Sigmoid colon (tissue), 7 donors: ENCODE data around the gene PLXNA4. TPM values are rescaled to one million over a fixed set of nuclear protein-coding genes. Genes with fewer than 3 reads are reported as not detected.

ENCODE experiments used
- DNase-seq: peaks from one replicate; pipeline ENCODE4 v3.0.0-alpha.2; 2019
- H3K27ac ChIP-seq, 4 donors: fragments of 200-600 bp; sonication (generic); one replicate each; pipeline ENCODE4 v1.5.1; 2016 to 2019; ENCODE audit warnings: mild to moderate bottlenecking in 1 of 4
- H3K27me3 ChIP-seq, 3 donors: fragments of 200-600 bp; sonication (generic); one replicate each; pipeline ENCODE4 v1.5.1; 2019; ENCODE audit warnings: mild to moderate bottlenecking in 1 of 3
- H3K36me3 ChIP-seq, 4 donors: fragments of 200-600 bp; sonication (generic); one replicate each; pipeline ENCODE4 v1.5.1; 2016 to 2019
- H3K4me1 ChIP-seq, 4 donors: fragments of 200-600 bp; sonication (generic); one replicate each; pipeline ENCODE4 v1.5.1; 2017 to 2019
- H3K4me3 ChIP-seq, 4 donors: fragments of 200-600 bp; sonication (generic); one replicate each; pipeline ENCODE4 v1.5.1; 2017 to 2019; ENCODE audit warnings: mild to moderate bottlenecking in 2 of 4, moderate library complexity in 1 of 4
- H3K9me3 ChIP-seq, 4 donors: fragments of 200-600 bp in 3 of 4; sonication (generic) in 3 of 4; one replicate each; pipeline versions ENCODE4 v1.5.1 to v1.6.1; 2013 to 2019
- EP300 ChIP-seq, 4 donors: sonication (generic); formaldehyde crosslinking; IDR thresholded peaks; one replicate each; pipeline ENCODE4 v1.6.1; 2017; ENCODE audit warnings: antibody characterized with exemption in 4 of 4
- POLR2A ChIP-seq, 2 donors: fragments of 450-650 bp; IDR thresholded peaks; one replicate each; pipeline ENCODE4 v1.6.1; 2016; ENCODE audit warnings: antibody characterized with exemption in 2 of 2, mild to moderate bottlenecking in 2 of 2, moderate library complexity in 2 of 2
- POLR2AphosphoS5 ChIP-seq, 4 donors: sonication (generic); formaldehyde crosslinking; IDR thresholded peaks; one replicate each; pipeline ENCODE4 v1.6.1; 2017; ENCODE audit warnings: antibody characterized with exemption in 4 of 4
- WGBS, 2 donors: extraction: QIAGEN DNeasy Blood & Tissue Kit; methylation state at CpG; one replicate each; pipeline ENCODE4 v1.1.7; 2013; 5-methylcytosine and 5-hydroxymethylcytosine counted together
- intact Hi-C: fragments of 100-400 bp; cut with DNase I; formaldehyde crosslinking; loops from one replicate; pipeline ENCODE4 v1.15.1; 2023
- polyA plus RNA-seq, 3 donors: library from polyadenylated mRNA; stranded (reverse); fragments of 200-250 nt; gene quantifications; one replicate each; pipeline ENCODE4 v1.2.3, GENCODE V29; 2013
- total RNA-seq, 4 donors: library from RNA; depleted of rRNA; stranded (reverse); fragments of >200 nt; gene quantifications; one replicate each; pipeline ENCODE4 v1.1.0, GENCODE V29; 2016
- TF ChIP-seq, protein P1 (sequence below), 4 experiments: fragments of 450-650 bp in 3 of 4; fragments of 200-600 bp in 1 of 4; IDR thresholded peaks; one replicate each; pipeline ENCODE4 v1.5.1; 2016 to 2019; ENCODE audit warnings: antibody characterized with exemption in 4 of 4, mild to moderate bottlenecking in 3 of 4, moderate library complexity in 2 of 4
- donor health status: healthy with polysubstance abuse.
- donor health status: Bipolar disorder and iron deficiency.
- donor health status: healthy.

The PLXNA4 gene
- total and polyA plus RNA-seq, 7 donors: under 0.01 to 10.5 (median 3.7) TPM; not detected in 1

DNA sequence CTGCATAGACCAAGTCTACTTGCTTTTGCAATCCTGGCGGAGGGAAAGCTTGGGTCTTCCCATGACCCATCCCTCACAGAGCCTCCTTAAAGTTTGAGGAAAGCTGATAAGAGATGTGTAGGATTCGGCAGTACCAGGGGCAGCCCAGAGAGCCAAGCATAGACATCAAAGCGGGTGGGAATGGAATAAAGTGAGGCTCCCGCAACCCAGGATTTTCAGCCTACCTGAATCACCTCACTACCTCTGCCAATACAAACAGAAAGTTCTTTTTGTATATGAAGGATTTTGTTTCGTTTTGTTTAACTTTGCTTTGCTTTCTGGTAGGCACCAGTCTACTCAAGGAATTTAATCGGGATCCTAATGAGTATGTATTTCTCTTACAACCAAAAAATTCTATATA is 451.7 kb downstream of the PLXNA4 start:
- intact Hi-C loops: no loop called here
- Histone ChIP-seq H3K27ac (no peak overlapping the region), H3K27me3 (no peaks in the 10 kb centered on the region), H3K9me3 (no peaks in the 10 kb centered on the region), H3K36me3 (no peaks in the 10 kb centered on the region), H3K4me3 (no peak overlapping the region), H3K4me1 (no peaks in the 10 kb centered on the region)
- no peak for TF ChIP-seq POLR2AphosphoS5 (IDR thresholded peaks at IDR 0.05)
- WGBS, 2 donors: 68 to 81% methylated on average over 6 of the region's 6 CpGs
- peak; percentile 9 for DNase-seq

DNA sequence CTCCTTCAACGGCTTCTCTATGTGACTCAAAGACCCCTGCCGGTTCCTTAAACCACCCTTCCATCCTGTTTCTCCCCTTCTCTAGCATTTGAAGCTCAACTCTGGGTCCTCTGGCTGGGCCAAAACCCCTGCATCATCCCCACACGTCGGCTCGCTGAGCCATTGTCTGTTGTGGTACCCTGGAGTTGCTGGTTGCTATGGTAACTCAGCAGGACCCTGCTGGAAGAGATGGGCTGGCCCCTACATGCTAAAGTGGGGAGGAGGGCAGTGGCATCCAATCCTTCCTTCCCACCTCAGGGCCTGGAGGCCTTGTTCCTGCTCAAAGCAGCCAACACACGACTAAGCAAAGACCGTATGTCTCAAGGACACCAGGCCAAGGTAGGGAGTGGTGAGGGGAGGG is 452.5 kb downstream of the PLXNA4 start:
- Histone ChIP-seq H3K9me3 (no peaks in the 10 kb centered on the region), H3K4me1 (no peaks in the 10 kb centered on the region), H3K27me3 (no peaks in the 10 kb centered on the region), H3K27ac (no peak overlapping the region), H3K4me3 (no peak overlapping the region), H3K36me3 (no peaks in the 10 kb centered on the region)
- intact Hi-C loops: no loop called here
- WGBS, 2 donors: 66 to 77% methylated on average over 7 of the region's 7 CpGs
- no peak for TF ChIP-seq EP300 (IDR thresholded peaks at IDR 0.05)
- no peak for TF ChIP-seq POLR2AphosphoS5 (IDR thresholded peaks at IDR 0.05)
- TF ChIP-seq, protein P1, sequence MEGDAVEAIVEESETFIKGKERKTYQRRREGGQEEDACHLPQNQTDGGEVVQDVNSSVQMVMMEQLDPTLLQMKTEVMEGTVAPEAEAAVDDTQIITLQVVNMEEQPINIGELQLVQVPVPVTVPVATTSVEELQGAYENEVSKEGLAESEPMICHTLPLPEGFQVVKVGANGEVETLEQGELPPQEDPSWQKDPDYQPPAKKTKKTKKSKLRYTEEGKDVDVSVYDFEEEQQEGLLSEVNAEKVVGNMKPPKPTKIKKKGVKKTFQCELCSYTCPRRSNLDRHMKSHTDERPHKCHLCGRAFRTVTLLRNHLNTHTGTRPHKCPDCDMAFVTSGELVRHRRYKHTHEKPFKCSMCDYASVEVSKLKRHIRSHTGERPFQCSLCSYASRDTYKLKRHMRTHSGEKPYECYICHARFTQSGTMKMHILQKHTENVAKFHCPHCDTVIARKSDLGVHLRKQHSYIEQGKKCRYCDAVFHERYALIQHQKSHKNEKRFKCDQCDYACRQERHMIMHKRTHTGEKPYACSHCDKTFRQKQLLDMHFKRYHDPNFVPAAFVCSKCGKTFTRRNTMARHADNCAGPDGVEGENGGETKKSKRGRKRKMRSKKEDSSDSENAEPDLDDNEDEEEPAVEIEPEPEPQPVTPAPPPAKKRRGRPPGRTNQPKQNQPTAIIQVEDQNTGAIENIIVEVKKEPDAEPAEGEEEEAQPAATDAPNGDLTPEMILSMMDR (IDR thresholded peaks at IDR 0.05): no peak
- TF ChIP-seq POLR2A (IDR thresholded peaks at IDR 0.05): no peak
- peak; percentile 39 for DNase-seq

DNA sequence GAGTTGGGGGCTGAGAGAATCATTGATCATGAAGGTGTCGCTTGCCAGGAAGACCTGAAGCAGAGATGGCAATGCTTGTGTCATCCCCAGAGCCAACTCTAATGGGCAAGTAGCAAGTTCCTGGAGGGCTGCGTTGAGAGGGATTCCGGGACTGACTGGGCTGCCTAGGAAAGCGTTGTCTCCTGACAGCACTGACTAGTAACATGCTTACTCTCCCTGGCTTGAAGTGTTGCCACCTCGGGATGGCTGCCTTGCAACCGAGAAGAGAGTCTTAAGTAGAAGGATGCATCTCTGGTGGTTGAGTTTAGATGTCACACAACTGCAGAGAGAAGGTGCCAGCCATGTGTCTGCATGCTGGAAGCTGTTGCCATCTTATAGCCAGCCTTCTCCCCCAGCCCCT is 453.4 kb downstream of the PLXNA4 start:
- Histone ChIP-seq H3K9me3 (no peaks in the 10 kb centered on the region), H3K36me3 (no peaks in the 10 kb centered on the region), H3K27ac (no peak overlapping the region), H3K27me3 (no peaks in the 10 kb centered on the region), H3K4me3 (no peak overlapping the region), H3K4me1 (no peaks in the 10 kb centered on the region)
- intact Hi-C loops: no loop called here
- TF ChIP-seq POLR2AphosphoS5 (IDR thresholded peaks at IDR 0.05) (no peak), POLR2A (IDR thresholded peaks at IDR 0.05) (no peak)
- TF ChIP-seq, protein P1 (IDR thresholded peaks at IDR 0.05): no peak
- 80 to 88% methylated on average over 6 of the region's 6 CpGs for WGBS, 2 donors
- DNase-seq: no peak

DNA sequence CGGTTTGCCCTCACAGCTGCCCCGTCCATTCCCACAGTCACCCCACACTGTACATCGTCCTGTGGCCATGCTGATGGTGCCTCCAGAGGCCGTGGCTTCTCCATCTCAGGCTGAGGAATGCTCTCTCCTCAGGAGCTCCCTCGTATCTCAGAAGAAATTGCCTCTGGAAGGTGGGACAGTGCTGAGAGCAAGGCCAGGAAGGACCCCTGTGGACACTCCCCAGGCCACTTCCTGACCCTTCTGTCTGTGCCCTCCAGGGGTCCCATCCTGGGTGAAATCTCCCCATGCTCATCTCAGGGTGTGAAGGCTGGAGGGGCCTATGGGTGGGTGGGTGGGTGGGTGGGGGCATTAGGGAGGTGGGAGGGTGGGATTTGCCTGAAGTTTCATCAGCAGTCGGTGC is 454.3 kb downstream of the PLXNA4 start:
- TF ChIP-seq EP300 (IDR thresholded peaks at IDR 0.05): no peak
- no peak for TF ChIP-seq POLR2A (IDR thresholded peaks at IDR 0.05)
- TF ChIP-seq, protein P1 (IDR thresholded peaks at IDR 0.05): no peak
- TF ChIP-seq POLR2AphosphoS5 (IDR thresholded peaks at IDR 0.05): no peak
- intact Hi-C loops: no loop called here
- WGBS, 2 donors: 74 to 87% methylated on average over 6 of the region's 6 CpGs
- H3K4me3 ChIP-seq: no peak overlapping the region
- no peaks in the 10 kb centered on the region for H3K27me3 ChIP-seq
- no peaks in the 10 kb centered on the region for H3K9me3 ChIP-seq
- DNase-seq: no peak
- H3K36me3 ChIP-seq: no peaks in the 10 kb centered on the region
- no peaks in the 10 kb centered on the region for H3K4me1 ChIP-seq
- H3K27ac ChIP-seq: no peak overlapping the region

DNA sequence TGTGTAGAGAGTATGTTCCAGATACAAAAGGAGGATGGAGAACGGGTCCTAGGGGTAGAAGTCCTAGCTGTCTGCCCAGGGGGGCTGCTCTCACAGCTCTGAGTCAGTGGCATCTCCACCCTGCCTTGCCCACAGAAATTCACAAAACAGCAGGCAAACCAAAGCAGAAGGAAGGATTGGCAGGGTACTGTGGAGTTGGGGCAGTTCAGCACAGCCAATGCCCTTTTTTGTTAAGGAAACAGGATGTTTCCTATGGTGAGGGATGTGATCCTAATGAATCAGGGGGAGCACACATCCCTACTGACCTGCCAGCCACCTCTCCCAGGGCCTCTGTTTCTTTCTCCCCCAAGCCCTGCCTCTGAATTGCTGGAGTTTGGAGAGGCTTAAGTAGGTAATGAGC is 457.6 kb downstream of the PLXNA4 start:
- 90 to 93% methylated on average over 1 of the region's 1 CpG for WGBS, 2 donors
- no peaks in the 10 kb centered on the region for H3K9me3 ChIP-seq
- intact Hi-C loops: no loop called here
- no peaks in the 10 kb centered on the region for H3K27me3 ChIP-seq
- TF ChIP-seq EP300 (IDR thresholded peaks at IDR 0.05) (no peak), POLR2A (IDR thresholded peaks at IDR 0.05) (no peak), POLR2AphosphoS5 (IDR thresholded peaks at IDR 0.05) (no peak)
- TF ChIP-seq, protein P1 (IDR thresholded peaks at IDR 0.05): no peak
- H3K27ac ChIP-seq: no peak overlapping the region
- no peak for DNase-seq
- H3K4me3 ChIP-seq: no peak overlapping the region
- no peaks in the 10 kb centered on the region for H3K36me3 ChIP-seq
- peaks cover 0 to 6% (median 0%) of the 10 kb centered on the region in 4 donors for H3K4me1 ChIP-seq
